GM12878 (cell line): Measurements from ENCODE around the gene CD33.

Experiments used
- ASH2L ChIP-seq: fragments of 300-600, 200-600 bp; sonication (generic); IDR thresholded peaks from 2 replicates; pipeline ENCODE4 v1.6.1; 2017; ENCODE audit warnings: low read depth, mild to moderate bottlenecking, borderline replicate concordance
- ATF7 ChIP-seq: fragments of 450-650 bp; IDR thresholded peaks from 2 replicates; pipeline ENCODE4 v1.6.1; 2016; ENCODE audit warnings: low read depth, mild to moderate bottlenecking
- CTCF ChIP-seq, 3 experiments: IDR thresholded peaks in 2 of 3; conservative IDR thresholded peaks in 1 of 3; 2 replicates each; pipeline ENCODE4 v1.5.1; 2011; ENCODE audit warnings: low read depth in 3 of 3, low read length in 3 of 3, mild to moderate bottlenecking in 3 of 3, control low read depth in 2 of 3, moderate library complexity in 2 of 3, inconsistent platforms in 1 of 3, mixed read lengths in 1 of 3; ENCODE audit not compliant: control insufficient read depth in 2 of 3, insufficient read depth in 1 of 3; ENCODE audit errors: extremely low read depth in 1 of 3
- MEF2A ChIP-seq: IDR thresholded peaks from 2 replicates; pipeline ENCODE4 v1.6.1; 2011; ENCODE audit warnings: low read depth, mild to moderate bottlenecking, low read length, moderate library complexity; ENCODE audit not compliant: insufficient read depth
- MYC ChIP-seq: IDR thresholded peaks from 2 replicates; pipeline ENCODE4 v1.6.1; 2011; ENCODE audit warnings: mild to moderate bottlenecking, low read length, moderate library complexity, inconsistent platforms; ENCODE audit not compliant: insufficient read depth, insufficient replicate concordance, insufficient read length, severe bottlenecking
- POLR2AphosphoS5 ChIP-seq: IDR thresholded peaks from 2 replicates; pipeline ENCODE4 v1.6.1; 2011; ENCODE audit warnings: mild to moderate bottlenecking, low read length, inconsistent platforms
- RFX5 ChIP-seq: IDR thresholded peaks from 2 replicates; pipeline ENCODE4 v1.6.1; 2011; ENCODE audit warnings: low read depth, low read length, improper control_type of control experiment
- ZBED1 ChIP-seq: IDR thresholded peaks from 2 replicates; pipeline ENCODE4 v1.6.1; 2016; ENCODE audit warnings: borderline replicate concordance
- ZBTB4 ChIP-seq: fragments of 450-650 bp; formaldehyde crosslinking; IDR thresholded peaks from 2 replicates; pipeline ENCODE4 v1.4.0; 2022; ENCODE audit warnings: mild to moderate bottlenecking, moderate library complexity
- TF ChIP-seq, protein P1 (sequence below): IDR thresholded peaks from 2 replicates; pipeline ENCODE4 v1.6.1; 2011; ENCODE audit warnings: low read depth, mild to moderate bottlenecking, low read length, moderate library complexity, borderline replicate concordance; ENCODE audit errors: extremely low read depth

- TF ChIP-seq CTCF (IDR thresholded peaks at IDR 0.05 in 2 of 3, conservative IDR thresholded peaks at IDR 0.05 in 1 of 3; ENCODE audit: control insufficient read depth in 2 of 3, extremely low read depth in 1 of 3, insufficient read depth in 1 of 3, low read depth in 3 of 3, low read length in 3 of 3) (no peak), MYC (no peak), RFX5 (no peak), ZBED1 (no peak), ZBTB4 (CRISPR knock-in tag) (no peak), POLR2AphosphoS5 (no peak), ASH2L (no peak), MEF2A (no peak), ATF7 (no peak)
- TF ChIP-seq, protein P1, sequence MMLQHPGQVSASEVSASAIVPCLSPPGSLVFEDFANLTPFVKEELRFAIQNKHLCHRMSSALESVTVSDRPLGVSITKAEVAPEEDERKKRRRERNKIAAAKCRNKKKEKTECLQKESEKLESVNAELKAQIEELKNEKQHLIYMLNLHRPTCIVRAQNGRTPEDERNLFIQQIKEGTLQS, result no peak
Measured at GRCh38 chr19:51219307-51219706, 5.6 kb upstream of the CD33 start.
